HG03460 (cell line): ENCODE data around the gene PDSS2.

Experiments
- ATAC-seq: cut with Tn5 transposase; IDR thresholded peaks from one replicate; pipeline ENCODE4 v1.9.1; 2021; ENCODE audit not compliant: unreplicated experiment

Gene PDSS2

GRCh38 chr6:107419733-107420132, 39.6 kb downstream of the PDSS2 start:
- ATAC-seq: no peak

- ATAC-seq: no peak
Observed at GRCh38 chr6:107418118-107418517, 41.2 kb downstream of the PDSS2 start.

- ATAC-seq: no peak
Observed at GRCh38 chr6:107416145-107416544, 43.2 kb downstream of the PDSS2 start.

- ATAC-seq: no peak
Observed at GRCh38 chr6:107413966-107414645, 45.3 kb downstream of the PDSS2 start.

- no peak for ATAC-seq
Observed at GRCh38 chr6:107411161-107411560, 48.2 kb downstream of the PDSS2 start.

GRCh38 chr6:107409942-107410341, 49.4 kb downstream of the PDSS2 start:
- ATAC-seq: no peak

- no peak for ATAC-seq
Observed at GRCh38 chr6:107408714-107409113, 50.6 kb downstream of the PDSS2 start.

GRCh38 chr6:107405002-107405401, 54.4 kb downstream of the PDSS2 start:
- ATAC-seq: no peak

GRCh38 chr6:107402533-107402932, 56.8 kb downstream of the PDSS2 start:
- ATAC-seq: no peak

GRCh38 chr6:107401573-107401972, 57.8 kb downstream of the PDSS2 start:
- ATAC-seq: no peak

- ATAC-seq: no peak
Observed at GRCh38 chr6:107400616-107401147, 58.7 kb downstream of the PDSS2 start.

- no peak for ATAC-seq
Observed at GRCh38 chr6:107399935-107400334, 59.4 kb downstream of the PDSS2 start.

GRCh38 chr6:107398001-107398400, 61.4 kb downstream of the PDSS2 start:
- ATAC-seq: no peak

GRCh38 chr6:107396211-107396610, 63.2 kb downstream of the PDSS2 start:
- no peak for ATAC-seq

- ATAC-seq: no peak
Observed at GRCh38 chr6:107392069-107392468, 67.3 kb downstream of the PDSS2 start.

- ATAC-seq: no peak
Observed at GRCh38 chr6:107390685-107391435, 68.5 kb downstream of the PDSS2 start.

- ATAC-seq: no peak
Observed at GRCh38 chr6:107390056-107390455, 69.3 kb downstream of the PDSS2 start.

- ATAC-seq: no peak
Observed at GRCh38 chr6:107386904-107387303, 72.5 kb downstream of the PDSS2 start.

- ATAC-seq: no peak
Observed at GRCh38 chr6:107386340-107386739, 73.0 kb downstream of the PDSS2 start.

- no peak for ATAC-seq
Observed at GRCh38 chr6:107383705-107384104, 75.7 kb downstream of the PDSS2 start.

GRCh38 chr6:107374264-107374663, 85.1 kb downstream of the PDSS2 start:
- no peak for ATAC-seq

- ATAC-seq: no peak
Observed at GRCh38 chr6:107369493-107369892, 89.9 kb downstream of the PDSS2 start.
